A549 (cell line): Measurements from ENCODE around the gene C1orf21. TPM values are rescaled to one million over a fixed set of nuclear protein-coding genes. Genes with fewer than 3 reads are reported as not detected.

Experiments used
- ATAC-seq, 2 experiments: fragments of 200-7000 bp in 1 of 2; fragments of >200 bp in 1 of 2; cut with Nextera tagmentation in 1 of 2; cut with Tn5 transposase in 1 of 2; 3 replicates each; pipeline versions ENCODE4 v1.8.0 to v1.9.1; 2018 to 2020; ENCODE audit warnings: mild to moderate bottlenecking in 1 of 2, moderate library complexity in 1 of 2
- CTCF ChIA-PET: fragments of 300-600 bp; sonication (Branson Sonifier 250); formaldehyde crosslinking; extraction: SDS; loops from one replicate; lab custom pipeline; 2021; ENCODE audit warnings: antibody characterized with exemption, inconsistent platforms; lab: Yijun Ruan, JAX
- POLR2A ChIA-PET: fragments of 350-600 bp; formaldehyde crosslinking; extraction: SDS; loops from one replicate; lab custom pipeline; 2021; ENCODE audit warnings: antibody characterized with exemption, inconsistent platforms; lab: Yijun Ruan, JAX
- DNase-seq, 2 experiments: peaks; one replicate each; pipeline versions ENCODE4 v3.0.0 to v3.0.0-alpha.2; 2011 to 2016; ENCODE audit warnings: low read depth in 1 of 2, low spot score in 1 of 2
- FAIRE-seq: peaks from 2 replicates; lab custom pipeline; 2011; peaks lifted over from hg19 to GRCh38; lab: Jason Lieb, UNC
- H3K27ac ChIP-seq, 2 experiments: fragments of >200 bp; sonication (Bioruptor Twin); formaldehyde crosslinking; 3 replicates each; pipeline ENCODE4 v1.5.1; 2016 to 2017
- H3K4me1 ChIP-seq: fragments of >200 bp; sonication (Bioruptor Twin); formaldehyde crosslinking; 3 replicates; pipeline ENCODE4 v1.6.1; 2016
- H3K4me2 ChIP-seq: fragments of >200 bp; sonication (Bioruptor Twin); formaldehyde crosslinking; 3 replicates; pipeline ENCODE4 v1.6.1; 2016
- H3K4me3 ChIP-seq: fragments of >200 bp; sonication (Bioruptor Twin); formaldehyde crosslinking; 3 replicates; pipeline ENCODE4 v1.5.1; 2016
- H3K9me3 ChIP-seq: fragments of >200 bp; sonication (Bioruptor Twin); formaldehyde crosslinking; 3 replicates; pipeline ENCODE4 v1.6.1; 2016
- CEBPB ChIP-seq, 2 experiments: fragments of >200 bp in 1 of 2; sonication (Bioruptor Twin) in 1 of 2; formaldehyde crosslinking in 1 of 2; IDR thresholded peaks; 2 replicates each; pipeline ENCODE4 v1.6.1; 2012 to 2016
- CHD2 ChIP-seq: fragments of 150-350 bp; IDR thresholded peaks from 2 replicates; pipeline ENCODE4 v1.6.1; 2014; ENCODE audit warnings: low read length; ENCODE audit not compliant: partially characterized antibody
- CHD4 ChIP-seq: fragments of 200-600 bp; sonication (generic); IDR thresholded peaks from 2 replicates; pipeline ENCODE4 v1.6.1; 2016; ENCODE audit warnings: antibody characterized with exemption, mild to moderate bottlenecking, borderline replicate concordance
- CTCF ChIP-seq: fragments of >200 bp; sonication (Bioruptor Twin); formaldehyde crosslinking; IDR thresholded peaks from 3 replicates; pipeline ENCODE4 v1.5.1; 2016
- EHF ChIP-seq: fragments of 250-450 bp; sonication (Bioruptor Pico); IDR thresholded peaks from 2 replicates; pipeline ENCODE4 v1.5.0; 2020; ENCODE audit warnings: mild to moderate bottlenecking
- EHMT2 ChIP-seq: fragments of 200-600 bp; sonication (generic); IDR thresholded peaks from 2 replicates; pipeline ENCODE4 v1.6.1; 2016; ENCODE audit warnings: antibody characterized with exemption, low read depth, mild to moderate bottlenecking, moderate library complexity
- EP300 ChIP-seq, 2 experiments: fragments of >200 bp; sonication (Bioruptor Twin); formaldehyde crosslinking; IDR thresholded peaks; 2 replicates in 1 of 2; 3 replicates in 1 of 2; pipeline ENCODE4 v1.6.1; 2016 to 2017
- ESRRA ChIP-seq: fragments of 150-350 bp; IDR thresholded peaks from 2 replicates; pipeline ENCODE4 v1.6.1; 2014; ENCODE audit warnings: mild to moderate bottlenecking, low read length, borderline replicate concordance
- GATA3 ChIP-seq: IDR thresholded peaks from 2 replicates; pipeline ENCODE4 v1.6.1; 2012; ENCODE audit warnings: borderline replicate concordance
- KDM5A ChIP-seq: fragments of 200-600 bp; sonication (generic); IDR thresholded peaks from 2 replicates; pipeline ENCODE4 v1.6.1; 2016; ENCODE audit warnings: antibody characterized with exemption, mild to moderate bottlenecking
- NR3C1 ChIP-seq: fragments of >200 bp; sonication (Bioruptor Twin); formaldehyde crosslinking; IDR thresholded peaks from 3 replicates; pipeline ENCODE4 v1.6.1; 2017
- POLR2AphosphoS2 ChIP-seq: conservative IDR thresholded peaks from 2 replicates; pipeline ENCODE4 v1.6.1; 2012; ENCODE audit warnings: low read length, improper control_type of control experiment, inconsistent platforms
- RCOR1 ChIP-seq: fragments of 150-350 bp; IDR thresholded peaks from 2 replicates; pipeline ENCODE4 v1.6.1; 2014; ENCODE audit warnings: antibody characterized with exemption, low read length, low read depth
- RNF2 ChIP-seq: fragments of 200-600 bp; sonication (generic); IDR thresholded peaks from 2 replicates; pipeline ENCODE4 v1.6.1; 2016; ENCODE audit warnings: low read depth, mild to moderate bottlenecking, antibody characterized with exemption, moderate library complexity, borderline replicate concordance
- SMC3 ChIP-seq: fragments of >200 bp; sonication (Bioruptor Twin); formaldehyde crosslinking; IDR thresholded peaks from 3 replicates; pipeline ENCODE4 v1.6.1; 2018; ENCODE audit warnings: inconsistent platforms
- SREBF2 ChIP-seq: fragments of 450-650 bp; IDR thresholded peaks from 2 replicates; pipeline ENCODE4 v1.6.1; 2014; ENCODE audit warnings: mild to moderate bottlenecking, moderate library complexity
- TFCP2L1 ChIP-seq: fragments of 250-450 bp; sonication (Bioruptor Pico); IDR thresholded peaks from 2 replicates; pipeline ENCODE4 v1.5.0; 2021; ENCODE audit warnings: mild to moderate bottlenecking
- USF2 ChIP-seq: fragments of 450-650 bp; IDR thresholded peaks from 2 replicates; pipeline ENCODE4 v1.6.1; 2014; ENCODE audit warnings: antibody characterized with exemption
- ZFP36 ChIP-seq: fragments of 450-650 bp; IDR thresholded peaks from 2 replicates; pipeline ENCODE4 v1.6.1; 2014; ENCODE audit warnings: borderline replicate concordance; ENCODE audit not compliant: partially characterized antibody
- WGBS: methylation state at CpG from one replicate; pipeline ENCODE4 v1.1.6; 2017; ENCODE audit errors: missing lambda C conversion rate; 5-methylcytosine and 5-hydroxymethylcytosine counted together
- polyA plus RNA-seq, 4 experiments: library from polyadenylated mRNA; depleted of rRNA in 3 of 4; stranded (reverse); fragments of >200 nt; fragmentation: RNase III in 1 of 4; extraction: RNeasy Plus Mini Kit Qiagen cat#74134 plus additional on column Dnase treatment in 1 of 4; gene quantifications; 2 replicates in 3 of 4; 3 replicates in 1 of 4; pipeline ENCODE4 v1.2.3, GENCODE V29; 2011 to 2017
- TF ChIP-seq, protein P1 (sequence below): IDR thresholded peaks from 2 replicates; pipeline ENCODE4 v1.6.1; 2012; ENCODE audit warnings: low read depth, borderline replicate concordance
- TF ChIP-seq, protein P2 (sequence below): fragments of 250-450 bp; sonication (Bioruptor Pico); IDR thresholded peaks from 2 replicates; pipeline ENCODE4 v1.5.0; 2020; ENCODE audit warnings: low read depth, mild to moderate bottlenecking, moderate library complexity
- TF ChIP-seq, protein P3 (sequence below): fragments of 200-600 bp; sonication (generic); IDR thresholded peaks from 2 replicates; pipeline ENCODE4 v1.6.1; 2016; ENCODE audit warnings: antibody characterized with exemption, mild to moderate bottlenecking, moderate library complexity
- TF ChIP-seq, protein P4 (sequence below): fragments of 250-450 bp; sonication (Bioruptor Pico); IDR thresholded peaks from 2 replicates; pipeline ENCODE4 v1.5.0; 2021; ENCODE audit warnings: mild to moderate bottlenecking, moderate library complexity, borderline replicate concordance

Gene C1orf21
- polyA plus RNA-seq, 2 of the 4 experiments (the other 2 are of a cell fraction): 11.4 to 11.6 TPM

DNA sequence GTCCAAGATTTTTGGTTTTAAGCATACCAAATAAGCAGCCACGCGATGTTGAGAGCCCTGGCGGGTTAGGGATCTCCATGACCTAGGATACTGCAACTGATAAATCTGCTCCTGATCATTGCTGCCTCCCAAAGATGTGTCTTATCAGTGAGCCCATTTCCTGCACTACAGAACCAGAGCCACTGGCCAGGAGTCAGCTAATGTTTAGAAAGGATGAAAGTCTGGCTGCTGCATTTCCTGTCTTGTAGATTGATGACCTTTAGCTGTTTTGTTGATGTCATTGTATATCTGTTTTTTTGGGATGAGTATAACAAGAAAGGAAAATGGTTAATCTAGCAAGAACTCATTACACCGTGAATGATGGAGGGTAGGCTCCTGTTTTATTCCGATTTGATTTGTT, 74.5 kb downstream of the C1orf21 start:
- Histone ChIP-seq H3K27ac (no peak overlapping the region), H3K4me3 (no peak overlapping the region), H3K4me2 (no peak overlapping the region), H3K4me1 (peaks cover 3% of the 10 kb centered on the region; the same call in 1 of the 3 replicates), H3K9me3 (no peaks in the 10 kb centered on the region)
- POLR2A ChIA-PET: interaction anchor here (0.6 kb wide), 1 partner anchor 330 kb away, joined by 5 read pairs; no protein-coding TSS in a partner anchor
- DNase-seq: no peak
- CTCF ChIA-PET: interaction anchor here (0.8 kb wide), 1 partner anchor 203 kb away, joined by 3 read pairs; no protein-coding TSS in a partner anchor
- no peak for ATAC-seq
- WGBS: 71% methylated on average over 5 of the region's 5 CpGs
- no peak for TF ChIP-seq ESRRA
- TF ChIP-seq EHMT2: no peak
- no peak for TF ChIP-seq CHD4
- TF ChIP-seq NR3C1: no peak
- no peak for TF ChIP-seq EHF
- no peak for TF ChIP-seq RNF2
- TF ChIP-seq ZFP36: no peak
- FAIRE-seq: no peak

- 41% methylated on average over 3 of the region's 3 CpGs for WGBS
- no peak for ATAC-seq
- peaks cover 3% of the 10 kb centered on the region; the same call in 1 of the 3 replicates for H3K4me1 ChIP-seq
- no peak overlapping the region for H3K27ac ChIP-seq
- DNase-seq: no peak
- ChIA-PET POLR2A (no interaction called here), CTCF (no interaction called here)
- no peak for TF ChIP-seq SREBF2
- no peak for TF ChIP-seq RCOR1
- no peak for TF ChIP-seq EP300 (IDR thresholded peaks at IDR 0.05)
- no peak for TF ChIP-seq NR3C1
- TF ChIP-seq, protein P1, sequence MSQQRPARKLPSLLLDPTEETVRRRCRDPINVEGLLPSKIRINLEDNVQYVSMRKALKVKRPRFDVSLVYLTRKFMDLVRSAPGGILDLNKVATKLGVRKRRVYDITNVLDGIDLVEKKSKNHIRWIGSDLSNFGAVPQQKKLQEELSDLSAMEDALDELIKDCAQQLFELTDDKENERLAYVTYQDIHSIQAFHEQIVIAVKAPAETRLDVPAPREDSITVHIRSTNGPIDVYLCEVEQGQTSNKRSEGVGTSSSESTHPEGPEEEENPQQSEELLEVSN: no peak
- no peak for TF ChIP-seq POLR2AphosphoS2
- TF ChIP-seq TFCP2L1 (CRISPR knock-in tag): no peak
- no peak for TF ChIP-seq CHD2
- TF ChIP-seq, protein P2, sequence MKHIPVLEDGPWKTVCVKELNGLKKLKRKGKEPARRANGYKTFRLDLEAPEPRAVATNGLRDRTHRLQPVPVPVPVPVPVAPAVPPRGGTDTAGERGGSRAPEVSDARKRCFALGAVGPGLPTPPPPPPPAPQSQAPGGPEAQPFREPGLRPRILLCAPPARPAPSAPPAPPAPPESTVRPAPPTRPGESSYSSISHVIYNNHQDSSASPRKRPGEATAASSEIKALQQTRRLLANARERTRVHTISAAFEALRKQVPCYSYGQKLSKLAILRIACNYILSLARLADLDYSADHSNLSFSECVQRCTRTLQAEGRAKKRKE: no peak
- no peak for TF ChIP-seq GATA3
- no peak for TF ChIP-seq KDM5A
- TF ChIP-seq USF2: no peak
- TF ChIP-seq EHMT2: no peak
- no peak overlapping the region for H3K4me3 ChIP-seq
- no peaks in the 10 kb centered on the region for H3K9me3 ChIP-seq
- no peak for FAIRE-seq
- H3K4me2 ChIP-seq: no peak overlapping the region
Observed at GRCh38 chr1:184462155-184462554, 75.3 kb downstream of the C1orf21 start.

GRCh38 chr1:184462990-184463389, 76.2 kb downstream of the C1orf21 start:
- POLR2A ChIA-PET: no interaction called here
- 56% methylated on average over 4 of the region's 5 CpGs for WGBS
- no peak for FAIRE-seq
- no peak for ATAC-seq
- H3K9me3 ChIP-seq: no peaks in the 10 kb centered on the region
- no peak for DNase-seq
- no peak overlapping the region for H3K4me2 ChIP-seq
- no peak overlapping the region for H3K27ac ChIP-seq
- peaks cover 3% of the 10 kb centered on the region; the same call in 1 of the 3 replicates for H3K4me1 ChIP-seq
- no peak overlapping the region for H3K4me3 ChIP-seq
- CTCF ChIA-PET: interaction anchor here (1.6 kb wide), 1 partner anchor 11 kb away, joined by 3 read pairs; no protein-coding TSS in a partner anchor
- TF ChIP-seq, protein P3, sequence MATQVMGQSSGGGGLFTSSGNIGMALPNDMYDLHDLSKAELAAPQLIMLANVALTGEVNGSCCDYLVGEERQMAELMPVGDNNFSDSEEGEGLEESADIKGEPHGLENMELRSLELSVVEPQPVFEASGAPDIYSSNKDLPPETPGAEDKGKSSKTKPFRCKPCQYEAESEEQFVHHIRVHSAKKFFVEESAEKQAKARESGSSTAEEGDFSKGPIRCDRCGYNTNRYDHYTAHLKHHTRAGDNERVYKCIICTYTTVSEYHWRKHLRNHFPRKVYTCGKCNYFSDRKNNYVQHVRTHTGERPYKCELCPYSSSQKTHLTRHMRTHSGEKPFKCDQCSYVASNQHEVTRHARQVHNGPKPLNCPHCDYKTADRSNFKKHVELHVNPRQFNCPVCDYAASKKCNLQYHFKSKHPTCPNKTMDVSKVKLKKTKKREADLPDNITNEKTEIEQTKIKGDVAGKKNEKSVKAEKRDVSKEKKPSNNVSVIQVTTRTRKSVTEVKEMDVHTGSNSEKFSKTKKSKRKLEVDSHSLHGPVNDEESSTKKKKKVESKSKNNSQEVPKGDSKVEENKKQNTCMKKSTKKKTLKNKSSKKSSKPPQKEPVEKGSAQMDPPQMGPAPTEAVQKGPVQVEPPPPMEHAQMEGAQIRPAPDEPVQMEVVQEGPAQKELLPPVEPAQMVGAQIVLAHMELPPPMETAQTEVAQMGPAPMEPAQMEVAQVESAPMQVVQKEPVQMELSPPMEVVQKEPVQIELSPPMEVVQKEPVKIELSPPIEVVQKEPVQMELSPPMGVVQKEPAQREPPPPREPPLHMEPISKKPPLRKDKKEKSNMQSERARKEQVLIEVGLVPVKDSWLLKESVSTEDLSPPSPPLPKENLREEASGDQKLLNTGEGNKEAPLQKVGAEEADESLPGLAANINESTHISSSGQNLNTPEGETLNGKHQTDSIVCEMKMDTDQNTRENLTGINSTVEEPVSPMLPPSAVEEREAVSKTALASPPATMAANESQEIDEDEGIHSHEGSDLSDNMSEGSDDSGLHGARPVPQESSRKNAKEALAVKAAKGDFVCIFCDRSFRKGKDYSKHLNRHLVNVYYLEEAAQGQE: no peak
- TF ChIP-seq CEBPB (IDR thresholded peaks at IDR 0.05) (no peak), CTCF (no peak), RCOR1 (no peak), SMC3 (no peak)
- TF ChIP-seq, protein P4, sequence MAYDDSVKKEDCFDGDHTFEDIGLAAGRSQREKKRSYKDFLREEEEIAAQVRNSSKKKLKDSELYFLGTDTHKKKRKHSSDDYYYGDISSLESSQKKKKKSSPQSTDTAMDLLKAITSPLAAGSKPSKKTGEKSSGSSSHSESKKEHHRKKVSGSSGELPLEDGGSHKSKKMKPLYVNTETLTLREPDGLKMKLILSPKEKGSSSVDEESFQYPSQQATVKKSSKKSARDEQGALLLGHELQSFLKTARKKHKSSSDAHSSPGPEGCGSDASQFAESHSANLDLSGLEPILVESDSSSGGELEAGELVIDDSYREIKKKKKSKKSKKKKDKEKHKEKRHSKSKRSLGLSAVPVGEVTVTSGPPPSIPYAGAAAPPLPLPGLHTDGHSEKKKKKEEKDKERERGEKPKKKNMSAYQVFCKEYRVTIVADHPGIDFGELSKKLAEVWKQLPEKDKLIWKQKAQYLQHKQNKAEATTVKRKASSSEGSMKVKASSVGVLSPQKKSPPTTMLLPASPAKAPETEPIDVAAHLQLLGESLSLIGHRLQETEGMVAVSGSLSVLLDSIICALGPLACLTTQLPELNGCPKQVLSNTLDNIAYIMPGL (CRISPR knock-in tag): no peak
